ENCODE data around the gene FBXO2.
"Not testable (repeated sequence)": the region's sequence is repeated elsewhere in the genome, so short reads cannot be mapped to it uniquely, and the experiment has no call there.

The FBXO2 gene

GRCh38 chr1:11629184-11630016, 24.8 kb downstream of the FBXO2 start:
- no peak for DNase-seq (ENCODE audit: low read depth in 3 of 3, low spot score in 1 of 3)

GRCh38 chr1:11628767-11629166, 25.5 kb downstream of the FBXO2 start:
- DNase-seq (ENCODE audit: low read depth in 3 of 3, low spot score in 1 of 3): no peak

- no peak for DNase-seq (ENCODE audit: low read depth in 3 of 3, low spot score in 1 of 3)
Measured at GRCh38 chr1:11626551-11626950, 27.7 kb downstream of the FBXO2 start.

- no peak for DNase-seq (ENCODE audit: low read depth in 3 of 3, low spot score in 1 of 3)
Measured at GRCh38 chr1:11623702-11624101, 30.5 kb downstream of the FBXO2 start.

- DNase-seq (ENCODE audit: low read depth in 3 of 3, low spot score in 1 of 3): no peak
Measured at GRCh38 chr1:11622398-11622797, 31.8 kb downstream of the FBXO2 start.

- no peak for DNase-seq (ENCODE audit: low read depth in 3 of 3, low spot score in 1 of 3)
Measured at GRCh38 chr1:11620924-11621323, 33.3 kb downstream of the FBXO2 start.

- DNase-seq (ENCODE audit: low read depth in 3 of 3, low spot score in 1 of 3): no peak
Measured at GRCh38 chr1:11620405-11620804, 33.8 kb downstream of the FBXO2 start.

GRCh38 chr1:11617741-11618140, 36.5 kb downstream of the FBXO2 start:
- DNase-seq (ENCODE audit: low read depth in 3 of 3, low spot score in 1 of 3): no peak

GRCh38 chr1:11617314-11617713, 36.9 kb downstream of the FBXO2 start:
- no peak for DNase-seq (ENCODE audit: low read depth in 3 of 3, low spot score in 1 of 3)

GRCh38 chr1:11616766-11617165, 37.5 kb downstream of the FBXO2 start:
- no peak for DNase-seq (ENCODE audit: low read depth in 3 of 3, low spot score in 1 of 3)

GRCh38 chr1:11615090-11615489, 39.1 kb downstream of the FBXO2 start:
- DNase-seq (ENCODE audit: low read depth in 3 of 3, low spot score in 1 of 3): no peak

GRCh38 chr1:11613347-11613746, 40.9 kb downstream of the FBXO2 start:
- no peak for DNase-seq (ENCODE audit: low read depth in 3 of 3, low spot score in 1 of 3)

GRCh38 chr1:11611638-11612327, 42.4 kb downstream of the FBXO2 start:
- DNase-seq (ENCODE audit: low read depth in 3 of 3, low spot score in 1 of 3): no peak

GRCh38 chr1:11610629-11611180, 43.5 kb downstream of the FBXO2 start:
- DNase-seq (ENCODE audit: low read depth in 3 of 3, low spot score in 1 of 3): no peak

- DNase-seq (ENCODE audit: low read depth in 3 of 3, low spot score in 1 of 3): not testable (repeated sequence)
Measured at GRCh38 chr1:11609378-11609777, 44.9 kb downstream of the FBXO2 start.

GRCh38 chr1:11608596-11609130, 45.6 kb downstream of the FBXO2 start:
- not testable (repeated sequence) for DNase-seq (ENCODE audit: low read depth in 3 of 3, low spot score in 1 of 3)

- no peak for DNase-seq (ENCODE audit: low read depth in 3 of 3, low spot score in 1 of 3)
Measured at GRCh38 chr1:11606775-11607174, 47.5 kb downstream of the FBXO2 start.

GRCh38 chr1:11602981-11603380, 51.2 kb downstream of the FBXO2 start:
- DNase-seq (ENCODE audit: low read depth in 3 of 3, low spot score in 1 of 3): no peak

- no peak for DNase-seq (ENCODE audit: low read depth in 3 of 3, low spot score in 1 of 3)
Measured at GRCh38 chr1:11602424-11602823, 51.8 kb downstream of the FBXO2 start.

- DNase-seq (ENCODE audit: low read depth in 3 of 3, low spot score in 1 of 3): no peak
Measured at GRCh38 chr1:11600836-11601235, 53.4 kb downstream of the FBXO2 start.

GRCh38 chr1:11599891-11600576, 54.2 kb downstream of the FBXO2 start:
- DNase-seq (ENCODE audit: low read depth in 3 of 3, low spot score in 1 of 3): no peak
